Retinal pigment epithelial cell (primary cell): Measurements from ENCODE around the gene TOM1.
"Not testable (repeated sequence)": the region's sequence is repeated elsewhere in the genome, so short reads cannot be mapped to it uniquely, and the experiment has no call there.

Source experiments
- DNase-seq: peaks from one replicate; pipeline ENCODE4 v3.0.0-alpha.2; 2010; ENCODE audit warnings: low read depth
- H3K4me3 ChIP-seq: 2 replicates; pipeline ENCODE4 v1.5.1; 2011; ENCODE audit warnings: mild to moderate bottlenecking, low read length, control low read depth, moderate library complexity
- TF ChIP-seq, protein P1 (sequence below): conservative IDR thresholded peaks from 2 replicates; pipeline ENCODE4 v1.5.1; 2011; ENCODE audit warnings: low read depth, low read length, control low read depth, inconsistent platforms

Gene TOM1

DNA sequence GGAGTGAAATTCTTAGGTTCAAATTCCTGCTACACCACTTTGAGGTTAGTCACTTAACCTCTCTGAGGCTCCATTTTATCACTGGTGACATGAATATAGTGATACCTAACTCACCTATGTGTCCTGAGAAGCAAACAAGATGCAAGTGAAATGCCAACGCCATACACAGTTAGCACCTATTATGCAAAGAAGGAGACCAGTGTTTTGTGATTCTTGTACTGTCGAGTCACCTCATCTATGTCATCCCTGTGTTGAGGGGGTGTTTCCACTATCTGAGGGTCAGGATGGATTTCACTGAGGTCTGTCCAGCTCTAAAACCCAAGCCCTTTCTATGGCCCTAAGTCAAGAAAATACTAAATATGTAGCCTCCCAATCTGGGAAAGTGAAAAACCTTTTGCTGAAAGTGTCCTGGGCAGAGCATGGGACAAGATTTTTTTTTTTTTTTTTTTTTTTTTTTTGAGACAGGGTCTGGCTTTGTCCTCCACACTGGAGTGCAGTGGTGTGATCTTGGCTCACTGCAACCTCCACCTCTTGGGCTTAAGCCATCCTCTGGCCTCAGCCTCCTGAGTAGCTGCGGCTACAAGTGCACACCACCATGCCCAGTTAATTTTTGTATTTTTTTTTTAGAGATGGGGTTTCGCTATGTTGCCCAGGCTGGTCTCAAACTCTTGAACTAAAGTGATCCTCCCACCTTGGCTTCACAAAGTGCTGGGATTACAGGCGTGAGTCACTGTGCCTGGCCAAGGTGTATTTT is 95.3 kb downstream of the TOM1 start:
- H3K4me3 ChIP-seq, result no peak overlapping the region
- TF ChIP-seq, protein P1, sequence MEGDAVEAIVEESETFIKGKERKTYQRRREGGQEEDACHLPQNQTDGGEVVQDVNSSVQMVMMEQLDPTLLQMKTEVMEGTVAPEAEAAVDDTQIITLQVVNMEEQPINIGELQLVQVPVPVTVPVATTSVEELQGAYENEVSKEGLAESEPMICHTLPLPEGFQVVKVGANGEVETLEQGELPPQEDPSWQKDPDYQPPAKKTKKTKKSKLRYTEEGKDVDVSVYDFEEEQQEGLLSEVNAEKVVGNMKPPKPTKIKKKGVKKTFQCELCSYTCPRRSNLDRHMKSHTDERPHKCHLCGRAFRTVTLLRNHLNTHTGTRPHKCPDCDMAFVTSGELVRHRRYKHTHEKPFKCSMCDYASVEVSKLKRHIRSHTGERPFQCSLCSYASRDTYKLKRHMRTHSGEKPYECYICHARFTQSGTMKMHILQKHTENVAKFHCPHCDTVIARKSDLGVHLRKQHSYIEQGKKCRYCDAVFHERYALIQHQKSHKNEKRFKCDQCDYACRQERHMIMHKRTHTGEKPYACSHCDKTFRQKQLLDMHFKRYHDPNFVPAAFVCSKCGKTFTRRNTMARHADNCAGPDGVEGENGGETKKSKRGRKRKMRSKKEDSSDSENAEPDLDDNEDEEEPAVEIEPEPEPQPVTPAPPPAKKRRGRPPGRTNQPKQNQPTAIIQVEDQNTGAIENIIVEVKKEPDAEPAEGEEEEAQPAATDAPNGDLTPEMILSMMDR, result no peak
- no peak for DNase-seq

DNA sequence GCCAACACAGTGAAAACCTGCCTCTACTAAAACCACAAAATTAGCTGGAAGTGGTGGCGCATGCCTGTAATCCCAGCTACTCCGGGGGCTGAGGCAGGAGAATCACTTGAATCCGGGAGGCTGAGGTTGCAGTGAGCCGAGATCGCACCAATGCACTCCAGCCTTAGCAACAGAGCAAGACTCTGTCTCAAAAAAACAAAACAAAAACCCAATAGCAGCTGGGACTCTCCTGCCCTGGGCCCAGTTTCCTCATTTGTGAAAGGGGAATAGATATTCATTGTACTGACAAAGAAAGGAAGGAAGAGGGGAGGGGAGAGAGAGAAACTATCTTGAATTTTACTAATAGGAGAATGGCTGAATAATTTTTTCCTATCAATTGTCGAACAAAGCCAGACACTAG is 96.9 kb downstream of the TOM1 start:
- not testable (repeated sequence) for H3K4me3 ChIP-seq, DNase-seq

DNA sequence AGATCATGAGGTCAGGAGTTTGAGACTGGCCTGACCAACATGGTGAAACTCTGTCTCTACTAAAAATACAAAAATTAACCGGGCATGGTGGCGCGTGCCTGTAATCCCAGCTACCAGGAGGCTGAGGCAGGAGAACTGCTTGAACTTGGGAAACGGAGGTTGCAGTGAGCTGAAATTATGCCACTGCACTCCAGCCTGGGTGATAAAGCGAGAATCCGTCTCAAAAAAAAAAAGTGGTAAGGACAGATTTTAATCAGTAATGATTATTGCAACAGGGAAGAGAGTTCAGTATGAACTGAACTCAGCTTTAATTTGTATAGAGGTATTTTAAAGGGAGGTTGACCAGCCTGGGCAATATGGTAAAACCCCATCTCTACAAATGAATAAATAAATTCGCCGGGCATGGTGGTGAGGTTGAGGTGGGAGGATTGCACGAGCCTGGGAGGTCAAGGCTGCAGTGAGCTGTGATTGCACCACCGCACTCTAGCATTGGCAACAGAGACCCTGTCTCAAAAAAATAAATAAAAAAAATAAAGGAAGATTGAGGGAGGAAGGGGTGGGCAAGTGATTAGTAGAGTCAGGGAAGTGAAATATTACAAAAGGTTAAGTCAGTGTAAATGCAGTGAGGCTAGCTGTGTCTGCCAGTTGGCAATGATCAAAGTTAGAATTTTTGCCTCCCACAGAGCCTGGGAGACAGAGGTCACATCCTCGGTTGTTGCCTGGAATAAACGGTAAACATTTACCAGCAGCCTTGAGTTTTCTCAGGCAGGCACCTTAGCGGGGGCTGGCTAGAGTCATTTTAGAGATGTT is 97.6 kb downstream of the TOM1 start:
- H3K4me3 ChIP-seq, result no peak overlapping the region
- TF ChIP-seq, protein P1, result no peak
- DNase-seq, result no peak
